ENCODE data around the gene TAF7L.

TAF7L gene

GRCh38 chrX:101220662-101221260 is 70.4 kb downstream of the TAF7L start:
- no peak for DNase-seq

- DNase-seq: peak; percentile 68
Measured at GRCh38 chrX:101219864-101220346, 71.2 kb downstream of the TAF7L start.

DNA sequence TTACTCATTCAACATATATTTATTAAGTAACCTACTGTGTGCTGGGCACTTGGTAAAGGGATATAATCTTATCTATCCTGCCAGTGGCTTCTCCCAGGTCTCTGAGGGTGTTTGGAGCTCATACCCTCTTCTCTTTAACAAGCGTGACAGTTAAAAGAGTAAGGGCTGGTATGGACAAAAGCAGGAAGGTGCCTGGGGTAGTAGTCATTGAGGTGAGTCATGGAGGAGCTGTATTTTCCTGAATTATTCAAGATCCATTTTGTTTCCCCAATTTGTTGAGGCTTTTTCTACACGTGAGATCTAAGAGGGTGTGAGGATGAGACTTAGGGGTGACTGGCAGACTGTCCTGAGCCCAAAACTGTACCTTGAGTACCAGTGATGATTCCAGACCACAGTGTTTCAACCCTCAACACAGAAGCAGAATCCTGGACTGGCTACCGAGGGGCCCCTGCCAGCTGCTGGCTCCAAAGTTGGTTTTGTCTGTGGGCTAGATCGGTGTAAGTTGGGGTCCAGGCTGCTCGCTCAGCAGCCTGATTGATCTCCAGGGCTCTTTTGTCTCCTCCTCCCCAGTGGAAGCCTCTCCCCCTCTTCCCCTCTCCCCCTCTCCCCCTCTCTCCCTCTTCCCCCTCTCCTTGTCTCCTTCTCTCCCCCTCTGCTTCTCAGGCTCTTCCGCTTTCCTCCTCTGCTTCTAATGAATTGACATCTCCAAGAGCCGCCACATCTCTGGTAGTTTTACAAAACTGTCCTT is 71.8 kb downstream of the TAF7L start, which contains the start of gene DRP2:
TSS of gene DRP2 (plus strand) at position 671 of the 748 bp plus-strand sequence. CDS start 11,862 bp downstream, outside the sequence.
- DNase-seq: peak; percentile 40

All from fibroblast of skin of abdomen (primary cell).